ENCODE measurements around the gene OR4D2.
"Not testable (repeated sequence)": the region's sequence is repeated elsewhere in the genome, so short reads cannot be mapped to it uniquely, and the experiment has no call there.

OR4D2 gene

GRCh38 chr17:58166682-58167081 is at the start of gene OR4D2:
Gene OR4D2 (plus strand): TSS chr17:58166982. CDS start chr17:58169656, 2,674 bp downstream.
- DNase-seq (ENCODE audit: low read depth in 2 of 2) = no peak

GRCh38 chr17:58117382-58117781 is 49.4 kb upstream of the OR4D2 start:
- no peak for DNase-seq (ENCODE audit: low read depth in 2 of 2)

- DNase-seq (ENCODE audit: low read depth in 2 of 2) = no peak
Observed at GRCh38 chr17:58119491-58119890, 47.3 kb upstream of the OR4D2 start.

GRCh38 chr17:58120195-58120822 is 46.5 kb upstream of the OR4D2 start:
- DNase-seq (ENCODE audit: low read depth in 2 of 2) = peak in 1 of 2 donors; percentile 18

- DNase-seq (ENCODE audit: low read depth in 2 of 2) = no peak
Observed at GRCh38 chr17:58121925-58122324, 44.9 kb upstream of the OR4D2 start.

GRCh38 chr17:58127846-58128245 is 38.9 kb upstream of the OR4D2 start:
- DNase-seq (ENCODE audit: low read depth in 2 of 2) = no peak

- not testable (repeated sequence) for DNase-seq (ENCODE audit: low read depth in 2 of 2)
Observed at GRCh38 chr17:58132697-58133096, 34.1 kb upstream of the OR4D2 start.

GRCh38 chr17:58136669-58137279 is 30.0 kb upstream of the OR4D2 start:
- DNase-seq (ENCODE audit: low read depth in 2 of 2) = no peak

- no peak for DNase-seq (ENCODE audit: low read depth in 2 of 2)
Observed at GRCh38 chr17:58141505-58141904, 25.3 kb upstream of the OR4D2 start.

GRCh38 chr17:58143335-58143734 is 23.4 kb upstream of the OR4D2 start:
- not testable (repeated sequence) for DNase-seq (ENCODE audit: low read depth in 2 of 2)

- no peak for DNase-seq (ENCODE audit: low read depth in 2 of 2)
Observed at GRCh38 chr17:58144801-58145200, 22.0 kb upstream of the OR4D2 start.

GRCh38 chr17:58147930-58148434 is 18.8 kb upstream of the OR4D2 start, which contains the start of gene OR4D1:
Gene OR4D1 (plus strand): TSS chr17:58148384. CDS start chr17:58155154, 6,770 bp downstream.
- DNase-seq (ENCODE audit: low read depth in 2 of 2) = no peak

GRCh38 chr17:58148609-58149008 is 18.2 kb upstream of the OR4D2 start:
- DNase-seq (ENCODE audit: low read depth in 2 of 2) = no peak

- no peak for DNase-seq (ENCODE audit: low read depth in 2 of 2)
Observed at GRCh38 chr17:58150394-58150793, 16.4 kb upstream of the OR4D2 start.

GRCh38 chr17:58153046-58153445 is 13.7 kb upstream of the OR4D2 start:
- DNase-seq (ENCODE audit: low read depth in 2 of 2) = no peak

GRCh38 chr17:58153671-58154070 is 13.1 kb upstream of the OR4D2 start:
- no peak for DNase-seq (ENCODE audit: low read depth in 2 of 2)

- peak; percentile 35 to 47 for DNase-seq (ENCODE audit: low read depth in 2 of 2)
Observed at GRCh38 chr17:58156839-58157803, 9.7 kb upstream of the OR4D2 start.

- DNase-seq (ENCODE audit: low read depth in 2 of 2) = no peak
Observed at GRCh38 chr17:58158181-58158580, 8.6 kb upstream of the OR4D2 start.

- DNase-seq (ENCODE audit: low read depth in 2 of 2) = no peak
Observed at GRCh38 chr17:58161566-58161965, 5.2 kb upstream of the OR4D2 start.

- no peak for DNase-seq (ENCODE audit: low read depth in 2 of 2)
Observed at GRCh38 chr17:58165981-58166380, 801 bp upstream of the OR4D2 start.

- DNase-seq (ENCODE audit: low read depth in 2 of 2) = no peak
Observed at GRCh38 chr17:58170622-58171021, 3.8 kb downstream of the OR4D2 start.

Data from stimulated activated CD4-positive, alpha-beta T cell treated with anti-CD3 and anti-CD28 coated beads, Interleukin-15, amount 100 ng/mL, for 48 hours (primary cell).